Activated naive CD8-positive, alpha-beta T cell treated with anti-CD3 and anti-CD28 coated beads, Interleukin-2, amount 10 ng/mL, durations not matched to agents 7 days and 5 days (primary cell): ENCODE measurements around the gene MPIG6B. TPM values are rescaled to one million over a fixed set of nuclear protein-coding genes. Genes with fewer than 3 reads are reported as not detected.

Experiments used
- ATAC-seq: fragments of 150-1000 bp; cut with Tn5 transposase; one replicate; pipeline ENCODE4 v1.10.0; 2021; ENCODE audit warnings: low read depth, moderate library complexity
- POLR2A ChIA-PET: fragments of 350-600 bp; sonication (Branson Sonifier 250); formaldehyde crosslinking; loops from one replicate; lab custom pipeline; 2021; ENCODE audit warnings: antibody characterized with exemption; lab: Charles Lee
- DNase-seq: peaks from one replicate; pipeline ENCODE4 v3.0.0; 2021
- H3K27ac Mint-ChIP-seq: one replicate; pipeline ENCODE4 v1.8.0; 2022; ENCODE audit warnings: mild to moderate bottlenecking, mixed read lengths
- H3K27me3 Mint-ChIP-seq: one replicate; pipeline ENCODE4 v1.8.0; 2022; ENCODE audit warnings: mild to moderate bottlenecking, moderate library complexity, mixed read lengths
- H3K36me3 Mint-ChIP-seq: one replicate; pipeline ENCODE4 v1.8.0; 2021; ENCODE audit warnings: mild to moderate bottlenecking, mixed read lengths
- H3K4me1 Mint-ChIP-seq: one replicate; pipeline ENCODE4 v1.8.0; 2021; ENCODE audit warnings: mixed read lengths
- H3K4me3 Mint-ChIP-seq: one replicate; pipeline ENCODE4 v1.8.0; 2022; ENCODE audit warnings: mild to moderate bottlenecking, moderate library complexity, mixed read lengths
- H3K9me3 Mint-ChIP-seq: one replicate; pipeline ENCODE4 v1.8.0; 2021; ENCODE audit warnings: mixed read lengths
- microRNA-seq: library from miRNA; unstranded; fragments of <30 nt; microRNA quantifications from one replicate; pipeline ENCODE4 v1.2.0, GENCODE V29; 2022
- total RNA-seq, 2 experiments: library from RNA; stranded (reverse); gene quantifications; one replicate each; pipeline ENCODE4 v1.2.3, GENCODE V29; 2021

The MPIG6B gene
- total RNA-seq, 2 experiments from 2014 or later = 1.2 to 1.5 TPM

DNA sequence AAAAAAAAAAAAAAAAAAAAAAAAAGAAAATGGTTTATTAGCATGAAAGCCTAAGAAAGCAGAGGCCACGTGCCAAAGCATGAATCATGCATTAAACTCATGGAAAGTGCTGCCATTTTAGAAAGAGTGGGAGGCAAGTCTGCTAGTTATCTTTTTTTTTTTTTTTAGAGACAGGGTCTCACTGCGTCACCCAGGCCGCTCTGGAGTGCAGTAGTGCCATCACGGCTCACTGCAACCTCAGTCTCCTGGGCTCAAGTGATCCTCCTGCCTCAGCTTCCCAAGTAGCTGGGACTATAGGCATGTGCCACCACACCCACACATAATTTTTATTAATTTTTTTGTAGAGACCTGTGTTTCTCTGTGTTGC lies 48.8 kb downstream of the MPIG6B start:
- Mint-ChIP-seq H3K27me3 (no peaks in the 10 kb centered on the region), H3K36me3 (peaks cover 15% of the 10 kb centered on the region), H3K27ac (peak overlapping the region; percentile 78), H3K4me3 (peak overlapping the region; percentile 37), H3K9me3 (no peaks in the 10 kb centered on the region), H3K4me1 (peaks cover 34% of the 10 kb centered on the region)
- DNase-seq (no peak), ATAC-seq (no peak)
- POLR2A ChIA-PET = interaction anchor here (0.8 to 4.9 kb wide), 5 partner anchors 23 to 202 kb away, joined by 3 to 57 read pairs (median 5); partner anchors contain the start of genes CLIC1 and MSH5

- Mint-ChIP-seq H3K27ac (peak overlapping the region; percentile 80), H3K4me1 (peaks cover 33% of the 10 kb centered on the region), H3K27me3 (no peaks in the 10 kb centered on the region), H3K4me3 (no peak overlapping the region), H3K36me3 (peaks cover 2% of the 10 kb centered on the region), H3K9me3 (no peaks in the 10 kb centered on the region)
- ATAC-seq = no peak
- POLR2A ChIA-PET = interaction anchor here (0.8 to 1.4 kb wide), 3 partner anchors 9 to 34 kb away, joined by 3 to 5 read pairs (median 4); partner anchors contain the start of gene VARS1
- DNase-seq = no peak
Measured at GRCh38 chr6:31775184-31775583, 52.0 kb downstream of the MPIG6B start.

GRCh38 chr6:31775633-31776484 lies 52.7 kb downstream of the MPIG6B start:
- no peak for ATAC-seq
- H3K4me1 Mint-ChIP-seq = peaks cover 33% of the 10 kb centered on the region
- H3K27ac Mint-ChIP-seq = peak overlapping the region; percentile 87
- peaks cover 2% of the 10 kb centered on the region for H3K36me3 Mint-ChIP-seq
- H3K27me3 Mint-ChIP-seq = no peaks in the 10 kb centered on the region
- no peaks in the 10 kb centered on the region for H3K9me3 Mint-ChIP-seq
- POLR2A ChIA-PET = interaction anchor here (1.0 to 1.4 kb wide), 4 partner anchors 9 to 40 kb away, joined by 3 to 5 read pairs (median 3); partner anchors contain the start of genes HSPA1A, HSPA1L and LSM2
- DNase-seq = no peak
- peak overlapping the region; percentile 69 for H3K4me3 Mint-ChIP-seq

Small RNA genes within 50 kb of the gene (microRNA-seq; reads per million reads assigned to microRNA genes)
- gene MIR4646 = not detected

Other genes with a start within 250 kb of the MPIG6B start
- gene MICB, start 225.2 kb upstream of the MPIG6B start, total RNA-seq = 10 to 100 TPM; 41.5 to 42.8 TPM
- gene MCCD1, start 194.4 kb upstream of the MPIG6B start, total RNA-seq = not detected
- gene DDX39B, start 181.4 kb upstream of the MPIG6B start, total RNA-seq = 100 to 1,000 TPM; 531 to 555 TPM
- gene ATP6V1G2, start 176.8 kb upstream of the MPIG6B start, total RNA-seq = 1 to 10 TPM; 4.5 to 5.5 TPM
- gene NFKBIL1, start 175.8 kb upstream of the MPIG6B start, total RNA-seq = 10 to 100 TPM; 15.4 to 17.6 TPM
- gene LTA, start 151.1 kb upstream of the MPIG6B start, total RNA-seq = 10 to 100 TPM; 15.2 to 16.7 TPM
- 10 to 100 TPM; 18.5 to 18.6 TPM for gene TNF, start 147.8 kb upstream of the MPIG6B start, total RNA-seq
- gene LTB, start 140.9 kb upstream of the MPIG6B start, total RNA-seq = 100 to 1,000 TPM; 426 to 431 TPM
- gene LST1, start 137.1 kb upstream of the MPIG6B start, total RNA-seq = 100 to 1,000 TPM in 1 of 2 experiments, 10 to 100 TPM in 1; 91.8 to 105 TPM
- 10 to 100 TPM; 69.7 to 70.0 TPM for gene NCR3, start 130.4 kb upstream of the MPIG6B start, total RNA-seq
- 100 to 1,000 TPM; 117 to 118 TPM for gene AIF1, start 108.1 kb upstream of the MPIG6B start, total RNA-seq
- gene PRRC2A, start 102.7 kb upstream of the MPIG6B start, total RNA-seq = 100 to 1,000 TPM; 257 to 278 TPM
- 100 to 1,000 TPM; 242 to 251 TPM for gene BAG6, start 70.7 kb upstream of the MPIG6B start, total RNA-seq
- gene APOM, start 67.5 kb upstream of the MPIG6B start, total RNA-seq = 1 to 10 TPM; 3.1 to 4.6 TPM
- gene C6orf47, start 62.6 kb upstream of the MPIG6B start, total RNA-seq = 10 to 100 TPM; 30.7 to 32.2 TPM
- 10 to 100 TPM; 30.7 to 32.0 TPM for gene GPANK1, start 58.4 kb upstream of the MPIG6B start, total RNA-seq
- 100 to 1,000 TPM; 206 to 216 TPM for gene CSNK2B, start 57.3 kb upstream of the MPIG6B start, total RNA-seq
- gene LY6G5B, start 53.4 kb upstream of the MPIG6B start, total RNA-seq = 10 to 100 TPM; 33.8 to 36.4 TPM
- 1 to 10 TPM; 3.5 to 4.6 TPM for gene LY6G5C, start 42.3 kb upstream of the MPIG6B start, total RNA-seq
- 10 to 100 TPM; 57.8 to 64.0 TPM for gene ABHD16A, start 20.0 kb upstream of the MPIG6B start, total RNA-seq
- not detected for gene LY6G6F, start 16.5 kb upstream of the MPIG6B start, total RNA-seq
- gene LY6G6D, start 8.0 kb upstream of the MPIG6B start, total RNA-seq = not detected
- gene LY6G6C, start 1.6 kb upstream of the MPIG6B start, total RNA-seq = not detected
- 10 to 100 TPM; 28.3 to 29.1 TPM for gene DDAH2, start 5.9 kb downstream of the MPIG6B start, total RNA-seq
- 100 to 1,000 TPM; 425 to 456 TPM for gene CLIC1, start 13.2 kb downstream of the MPIG6B start, total RNA-seq
- gene MSH5, start 16.6 kb downstream of the MPIG6B start, total RNA-seq = 10 to 100 TPM; 59.2 to 68.2 TPM
- 10 to 100 TPM; 13.1 to 18.1 TPM for gene SAPCD1, start 39.3 kb downstream of the MPIG6B start, total RNA-seq
- gene VWA7, start 54.0 kb downstream of the MPIG6B start, total RNA-seq = 1 to 10 TPM; 5.2 to 5.7 TPM
- 10 to 100 TPM; 68.2 to 75.3 TPM for gene VARS1, start 72.4 kb downstream of the MPIG6B start, total RNA-seq
- 10 to 100 TPM; 89.9 to 97.9 TPM for gene LSM2, start 83.6 kb downstream of the MPIG6B start, total RNA-seq
- gene HSPA1L, start 91.9 kb downstream of the MPIG6B start, total RNA-seq = 1 to 10 TPM; 3.3 to 4.5 TPM
- gene HSPA1A, start 92.2 kb downstream of the MPIG6B start, total RNA-seq = 10 to 100 TPM; 62.2 to 63.5 TPM
- gene HSPA1B, start 104.4 kb downstream of the MPIG6B start, total RNA-seq = 10 to 100 TPM; 49.0 to 55.7 TPM
- 10 to 100 TPM; 15.5 to 16.4 TPM for gene NEU1, start 139.4 kb downstream of the MPIG6B start, total RNA-seq
- gene SLC44A4, start 155.6 kb downstream of the MPIG6B start, total RNA-seq = not detected
- 10 to 100 TPM; 77.5 to 80.6 TPM for gene EHMT2, start 174.3 kb downstream of the MPIG6B start, total RNA-seq
- gene ZBTB12, start 178.7 kb downstream of the MPIG6B start, total RNA-seq = 1 to 10 TPM; 1.4 to 1.9 TPM
- 1 to 10 TPM; 2.1 to 2.2 TPM for gene C2, start 204.3 kb downstream of the MPIG6B start, total RNA-seq
- 1 to 10 TPM; 1.2 to 2.1 TPM for gene CFB, start 222.7 kb downstream of the MPIG6B start, total RNA-seq
- 10 to 100 TPM; 61.3 to 62.5 TPM for gene NELFE, start 235.6 kb downstream of the MPIG6B start, total RNA-seq
- gene SKIC2, start 235.8 kb downstream of the MPIG6B start, total RNA-seq = 100 to 1,000 TPM; 102 to 112 TPM
- 10 to 100 TPM; 22.4 to 28.6 TPM for gene DXO, start 248.8 kb downstream of the MPIG6B start, total RNA-seq